Measurements from ENCODE around the gene ZBTB8OS. TPM values are rescaled to one million over a fixed set of nuclear protein-coding genes. Genes with fewer than 3 reads are reported as not detected.

The ZBTB8OS gene
- total and polyA plus RNA-seq, 2 donors (not counting 3 experiments of a cell fraction or from before 2014, with no cell fraction given) = 28.3 to 38.0 TPM

DNA sequence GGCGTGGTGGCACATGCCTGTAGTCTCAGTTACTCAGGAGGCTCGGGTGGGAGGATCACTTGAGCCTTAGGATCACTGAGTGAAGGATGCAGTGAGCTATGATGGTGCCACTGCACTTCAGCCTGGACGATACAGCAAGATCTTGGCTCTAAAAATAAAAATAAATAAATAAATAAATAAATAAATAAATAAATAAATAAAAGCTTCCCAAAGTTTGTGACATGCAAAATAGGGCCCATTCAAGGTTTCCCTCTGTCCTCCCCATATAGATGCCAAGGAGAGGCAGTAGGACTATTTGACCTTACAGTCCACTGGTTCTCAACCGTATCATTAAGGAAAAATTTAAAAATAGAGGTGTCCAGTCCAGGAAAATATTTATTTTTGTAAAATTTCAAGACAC is 41.2 kb downstream of the ZBTB8OS start:
- POLR2A ChIA-PET = interaction anchor here (0.7 kb wide), 1 partner anchor 14 kb away, joined by 3 read pairs; no protein-coding TSS in a partner anchor
- CTCF ChIA-PET = interaction anchor here (0.8 to 2.9 kb wide), 2 partner anchors 12 to 89 kb away, joined by 3 to 10 read pairs; no protein-coding TSS in a partner anchor
- no peak overlapping the region for H3K9ac ChIP-seq (replicated peaks; ENCODE audit: extremely low read depth, insufficient read depth, low read length)
- DNase-seq (ENCODE audit: low read depth, low spot score) (no peak), FAIRE-seq (no peak)
- H3K4me2 ChIP-seq (ENCODE audit: insufficient read depth, low read length) = no peak overlapping the region
- H2AFZ ChIP-seq (ENCODE audit: low read depth, low read length) = no peak overlapping the region
- no peaks in the 10 kb centered on the region for H4K20me1 ChIP-seq (replicated peaks; ENCODE audit: control insufficient read depth, extremely low read depth, insufficient read depth, low read length)
- no peaks in the 10 kb centered on the region for H3K9me1 ChIP-seq (replicated peaks; ENCODE audit: control insufficient read depth, extremely low read depth, insufficient read depth, low read length)
- no peaks in the 10 kb centered on the region for H3K27me3 ChIP-seq (ENCODE audit: control insufficient read depth in 2 of 2, insufficient read depth in 2 of 2, low read length in 2 of 2)
- no peak overlapping the region for H3K27ac ChIP-seq (ENCODE audit: insufficient read depth, low read depth, low read length)
- dilution Hi-C loops (cut with MboI; ENCODE audit: extremely low pct_ligation_motif_present, low sequenced_read_pairs) = no loop called here
- no TSS peak for BruUV-seq (replicated peaks)
- no peaks in the 10 kb centered on the region for H3K9me3 ChIP-seq (replicated peaks; ENCODE audit: control insufficient read depth, insufficient read depth, low read length)
- no peak overlapping the region for H3K4me3 ChIP-seq (replicated peaks in 1 of 3; ENCODE audit: insufficient read depth in 1 of 3, low read depth in 1 of 3, low read length in 3 of 3)
- H3K36me3 ChIP-seq (ENCODE audit: control insufficient read depth in 2 of 2, extremely low read depth in 1 of 2, insufficient read depth in 2 of 2, low read length in 2 of 2) = peaks cover 0 to 2% of the 10 kb centered on the region in 2 experiments
- intact Hi-C loops (cut with micrococcal nuclease) = no loop called here
- no peak for TF ChIP-seq POLR2AphosphoS5 (IDR thresholded peaks at IDR 0.05; ENCODE audit: insufficient read depth, low read depth, low read length)
- no peak for TF ChIP-seq GATA2 (IDR thresholded peaks at IDR 0.05; ENCODE audit: insufficient read depth, insufficient read length, low read depth, low read length)
- TF ChIP-seq FOS (IDR thresholded peaks at IDR 0.05; ENCODE audit: borderline replicate concordance, insufficient read depth, low read length) = no peak
- TF ChIP-seq MYC (IDR thresholded peaks at IDR 0.05; ENCODE audit: low read depth, low read length) = no peak
- no peak for TF ChIP-seq JUN (IDR thresholded peaks at IDR 0.05; ENCODE audit: borderline replicate concordance, insufficient read depth, insufficient read length, low read depth)
- TF ChIP-seq, protein P1, sequence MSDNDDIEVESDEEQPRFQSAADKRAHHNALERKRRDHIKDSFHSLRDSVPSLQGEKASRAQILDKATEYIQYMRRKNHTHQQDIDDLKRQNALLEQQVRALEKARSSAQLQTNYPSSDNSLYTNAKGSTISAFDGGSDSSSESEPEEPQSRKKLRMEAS (IDR thresholded peaks at IDR 0.05; ENCODE audit: insufficient read depth, insufficient read length) = no peak
- TF ChIP-seq EZH2 (IDR thresholded peaks at IDR 0.05; ENCODE audit: borderline replicate concordance, low read depth, low read length, severe bottlenecking) = no peak
- TF ChIP-seq POLR2A (IDR thresholded peaks at IDR 0.05; ENCODE audit: low read depth, low read length) = no peak
- TF ChIP-seq, protein P2, sequence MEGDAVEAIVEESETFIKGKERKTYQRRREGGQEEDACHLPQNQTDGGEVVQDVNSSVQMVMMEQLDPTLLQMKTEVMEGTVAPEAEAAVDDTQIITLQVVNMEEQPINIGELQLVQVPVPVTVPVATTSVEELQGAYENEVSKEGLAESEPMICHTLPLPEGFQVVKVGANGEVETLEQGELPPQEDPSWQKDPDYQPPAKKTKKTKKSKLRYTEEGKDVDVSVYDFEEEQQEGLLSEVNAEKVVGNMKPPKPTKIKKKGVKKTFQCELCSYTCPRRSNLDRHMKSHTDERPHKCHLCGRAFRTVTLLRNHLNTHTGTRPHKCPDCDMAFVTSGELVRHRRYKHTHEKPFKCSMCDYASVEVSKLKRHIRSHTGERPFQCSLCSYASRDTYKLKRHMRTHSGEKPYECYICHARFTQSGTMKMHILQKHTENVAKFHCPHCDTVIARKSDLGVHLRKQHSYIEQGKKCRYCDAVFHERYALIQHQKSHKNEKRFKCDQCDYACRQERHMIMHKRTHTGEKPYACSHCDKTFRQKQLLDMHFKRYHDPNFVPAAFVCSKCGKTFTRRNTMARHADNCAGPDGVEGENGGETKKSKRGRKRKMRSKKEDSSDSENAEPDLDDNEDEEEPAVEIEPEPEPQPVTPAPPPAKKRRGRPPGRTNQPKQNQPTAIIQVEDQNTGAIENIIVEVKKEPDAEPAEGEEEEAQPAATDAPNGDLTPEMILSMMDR (IDR thresholded peaks at IDR 0.05; ENCODE audit: extremely low read depth in 1 of 2, insufficient read depth in 1 of 2, low read depth in 1 of 2, low read length in 2 of 2) = no peak
- no peaks in the 10 kb centered on the region for H3K4me1 ChIP-seq (ENCODE audit: control insufficient read depth, extremely low read depth, insufficient read depth, low read length)
- no peaks in the 10 kb centered on the region for H3K79me2 ChIP-seq (ENCODE audit: control insufficient read depth, insufficient read depth, low read length)
